Immature natural killer cell (primary cell): Measurements from ENCODE around the gene WRAP73. TPM values are rescaled to one million over a fixed set of nuclear protein-coding genes. Genes with fewer than 3 reads are reported as not detected.
"Not testable (repeated sequence)": the region's sequence is repeated elsewhere in the genome, so short reads cannot be mapped to it uniquely, and the experiment has no call there.

Experiments
- DNase-seq, 3 donors: peaks; one replicate each; pipeline ENCODE4 v3.0.0; 2022; ENCODE audit warnings: mixed read lengths in 1 of 3
- H3K27ac Mint-ChIP-seq, 6 donors: one replicate each; pipeline ENCODE4 v1.8.0; 2020; ENCODE audit warnings: mixed read lengths in 6 of 6, mild to moderate bottlenecking in 5 of 6, inconsistent platforms in 4 of 6, moderate library complexity in 3 of 6
- H3K27me3 Mint-ChIP-seq, 3 donors: one replicate each; pipeline ENCODE4 v1.8.0; 2020 to 2021; ENCODE audit warnings: low read depth in 3 of 3, mild to moderate bottlenecking in 3 of 3, mixed read lengths in 3 of 3, moderate library complexity in 3 of 3, inconsistent platforms in 1 of 3
- H3K36me3 Mint-ChIP-seq, 3 donors: one replicate each; pipeline ENCODE4 v1.8.0; 2020; ENCODE audit warnings: mixed read lengths in 3 of 3, inconsistent platforms in 2 of 3, mild to moderate bottlenecking in 2 of 3
- H3K4me1 Mint-ChIP-seq, 2 donors: one replicate each; pipeline ENCODE4 v1.8.0; 2020; ENCODE audit warnings: inconsistent platforms in 2 of 2, mild to moderate bottlenecking in 2 of 2, mixed read lengths in 2 of 2, moderate library complexity in 1 of 2
- H3K4me3 Mint-ChIP-seq, 5 donors: one replicate each; pipeline ENCODE4 v1.8.0; 2020; ENCODE audit warnings: mild to moderate bottlenecking in 5 of 5, mixed read lengths in 5 of 5, inconsistent platforms in 3 of 5, moderate library complexity in 3 of 5
- H3K9me3 Mint-ChIP-seq, 6 donors: one replicate each; pipeline ENCODE4 v1.8.0; 2020; ENCODE audit warnings: mild to moderate bottlenecking in 6 of 6, mixed read lengths in 6 of 6, inconsistent platforms in 4 of 6, moderate library complexity in 3 of 6
- polyA plus RNA-seq, 3 donors: library from polyadenylated mRNA; unstranded; fragments of 300-500 nt; fragmentation: Illumina TruSeq; gene quantifications; one replicate each; pipeline ENCODE4 v1.2.3, GENCODE V29; 2021

The WRAP73 gene
- polyA plus RNA-seq, 3 donors from 2014 or later = 19.9 to 26.8 (median 21.1) TPM

DNA sequence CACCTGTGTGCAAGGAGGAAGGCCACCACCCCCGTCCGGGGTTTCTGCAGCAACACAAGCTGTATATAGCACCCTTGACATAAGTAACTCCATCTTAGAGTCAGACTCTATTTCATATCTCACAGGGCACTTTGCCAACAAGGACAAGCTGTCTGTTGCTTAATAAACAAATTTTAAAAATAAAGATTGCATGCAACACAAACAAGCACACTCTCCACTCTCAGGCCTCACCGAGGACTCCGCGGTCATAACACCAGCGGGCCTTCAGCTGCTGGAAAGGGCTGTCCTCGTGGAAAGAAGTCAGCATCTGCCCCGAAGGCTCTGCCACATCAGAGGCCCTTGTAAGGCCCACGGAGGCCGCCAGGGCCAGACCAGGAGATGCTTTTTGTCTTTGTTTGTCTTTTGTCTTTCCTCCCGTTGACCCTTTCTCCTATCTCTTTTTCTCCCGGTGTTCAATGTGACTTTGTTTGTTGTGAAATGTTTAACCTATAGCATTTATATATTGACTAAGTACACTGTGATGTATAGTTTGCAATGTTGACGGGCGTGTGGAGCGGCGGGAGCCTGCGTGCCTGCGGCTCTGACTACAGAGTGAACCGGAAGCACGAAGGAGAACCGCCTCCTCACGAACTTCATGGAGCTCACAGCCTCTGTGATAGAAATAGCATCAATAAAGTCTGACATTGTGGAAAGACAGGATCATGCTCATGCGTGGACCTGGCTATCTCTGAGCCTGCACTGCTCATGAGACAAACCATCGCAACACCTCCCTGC, 62.7 kb downstream of the WRAP73 start:
- no peaks in the 10 kb centered on the region for H3K4me1 Mint-ChIP-seq
- H3K36me3 Mint-ChIP-seq = no peaks in the 10 kb centered on the region
- H3K27ac Mint-ChIP-seq = peak overlapping the region in 2 of 6 donors; percentile 24 to 31
- no peak overlapping the region for H3K4me3 Mint-ChIP-seq
- no peak for DNase-seq
- H3K27me3 Mint-ChIP-seq = no peaks in the 10 kb centered on the region
- no peaks in the 10 kb centered on the region for H3K9me3 Mint-ChIP-seq

DNA sequence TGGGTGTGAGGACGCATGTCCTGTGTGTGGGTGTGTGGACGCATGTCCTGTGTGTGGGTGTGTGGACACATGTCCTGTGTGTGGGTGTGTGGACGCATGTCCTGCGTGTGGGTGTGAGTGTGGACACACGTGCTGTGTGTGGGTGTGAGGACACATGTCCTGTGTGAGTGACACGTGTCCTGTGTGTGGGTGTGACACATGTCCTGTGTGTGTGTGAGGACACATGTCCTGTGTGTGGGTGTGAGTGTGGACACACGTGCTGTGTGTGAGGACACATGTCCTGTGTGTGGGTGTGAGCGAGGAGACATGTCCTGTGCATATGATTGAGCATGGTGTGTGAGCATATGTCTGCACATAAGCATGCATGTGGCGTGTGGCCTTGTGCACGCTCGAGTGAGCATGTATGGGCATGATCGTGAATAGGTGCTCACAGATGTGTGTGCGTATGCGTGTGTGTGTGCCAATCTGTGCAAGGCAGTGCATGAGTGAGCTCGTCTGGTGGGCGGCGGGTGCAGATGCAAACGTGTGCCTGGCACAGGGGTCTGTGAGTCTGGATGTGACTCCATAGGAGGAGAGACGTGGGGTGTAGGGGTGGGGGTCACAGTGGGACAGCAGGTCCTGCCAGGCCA, 63.8 kb downstream of the WRAP73 start:
- Mint-ChIP-seq H3K4me3 (no peak overlapping the region), H3K9me3 (no peaks in the 10 kb centered on the region)

DNA sequence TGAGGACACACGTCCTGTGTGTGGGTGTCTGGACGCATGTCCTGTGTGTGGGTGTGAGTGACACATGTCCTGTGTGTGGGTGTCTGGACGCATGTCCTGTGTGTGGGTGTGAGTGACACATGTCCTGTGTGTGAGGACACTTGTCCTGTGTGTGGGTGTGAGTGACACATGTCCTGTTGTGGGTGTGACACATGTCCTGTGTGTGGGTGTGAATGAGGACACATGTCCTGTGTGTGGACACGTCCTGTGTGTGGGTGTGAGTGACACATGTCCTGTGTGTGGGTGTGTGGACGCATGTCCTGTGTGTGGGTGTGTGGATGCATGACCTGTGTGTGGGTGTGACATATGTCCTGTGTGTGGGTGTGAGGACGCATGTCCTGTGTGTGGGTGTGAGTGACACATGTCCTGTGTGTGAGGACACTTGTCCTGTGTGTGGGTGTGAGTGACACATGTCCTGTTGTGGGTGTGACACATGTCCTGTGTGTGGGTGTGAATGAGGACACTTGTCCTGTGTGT, 64.5 kb downstream of the WRAP73 start:
- H3K27ac Mint-ChIP-seq, H3K36me3 Mint-ChIP-seq, H3K9me3 Mint-ChIP-seq, H3K4me1 Mint-ChIP-seq, H3K4me3 Mint-ChIP-seq, H3K27me3 Mint-ChIP-seq, DNase-seq: not testable (repeated sequence)

More for the DNA sequence above, 63.8 kb downstream of the WRAP73 start:
- Mint-ChIP-seq H3K27ac (no peak overlapping the region), H3K36me3 (no peaks in the 10 kb centered on the region), H3K27me3 (no peaks in the 10 kb centered on the region), H3K4me1 (no peaks in the 10 kb centered on the region)
- DNase-seq = no peak

DNA sequence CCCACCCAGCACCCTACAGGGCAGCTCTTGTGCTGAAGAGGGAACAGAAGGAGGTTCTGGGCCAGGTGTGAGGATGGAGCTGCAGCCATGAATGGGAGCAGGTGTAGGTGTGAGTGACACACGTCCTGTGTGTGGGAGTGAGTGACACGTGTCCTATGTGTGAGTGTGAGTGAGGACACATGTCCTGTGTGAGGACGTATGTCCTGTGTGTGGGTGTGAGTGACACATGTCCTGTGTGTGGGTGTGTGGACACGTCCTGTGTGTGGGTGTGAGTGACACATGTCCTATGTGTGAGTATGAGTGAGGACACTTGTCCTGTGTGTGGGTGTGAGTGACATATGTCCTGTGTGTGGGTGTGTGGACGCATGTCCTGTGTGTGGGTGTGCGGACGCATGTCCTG, 65.0 kb downstream of the WRAP73 start:
- no peaks in the 10 kb centered on the region for H3K9me3 Mint-ChIP-seq
- no peaks in the 10 kb centered on the region for H3K27me3 Mint-ChIP-seq
- no peak overlapping the region for H3K27ac Mint-ChIP-seq
- no peak overlapping the region for H3K4me3 Mint-ChIP-seq
- no peak for DNase-seq
- H3K4me1 Mint-ChIP-seq = no peaks in the 10 kb centered on the region
- H3K36me3 Mint-ChIP-seq = no peaks in the 10 kb centered on the region

DNA sequence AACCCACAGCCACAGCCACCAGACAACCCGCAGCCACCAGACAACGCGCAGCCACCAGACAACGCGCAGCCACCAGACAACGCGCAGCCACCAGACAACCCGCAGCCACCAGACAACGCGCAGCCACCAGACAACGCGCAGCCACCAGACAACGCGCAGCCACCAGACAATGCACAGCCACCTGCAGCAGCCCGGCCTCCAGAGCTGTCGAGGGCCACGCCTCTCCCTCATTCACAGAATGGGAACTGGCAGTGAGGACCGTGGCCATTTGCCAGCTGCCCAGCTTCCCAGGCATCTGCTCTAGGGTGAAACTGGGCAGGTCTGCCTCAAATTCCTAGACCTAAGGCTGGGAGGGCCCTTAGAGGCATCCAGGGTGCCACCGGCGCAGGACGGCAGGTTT, 66.2 kb downstream of the WRAP73 start:
- H3K4me3 Mint-ChIP-seq, H3K9me3 Mint-ChIP-seq, H3K36me3 Mint-ChIP-seq, H3K27me3 Mint-ChIP-seq, DNase-seq, H3K27ac Mint-ChIP-seq, H3K4me1 Mint-ChIP-seq: not testable (repeated sequence)

DNA sequence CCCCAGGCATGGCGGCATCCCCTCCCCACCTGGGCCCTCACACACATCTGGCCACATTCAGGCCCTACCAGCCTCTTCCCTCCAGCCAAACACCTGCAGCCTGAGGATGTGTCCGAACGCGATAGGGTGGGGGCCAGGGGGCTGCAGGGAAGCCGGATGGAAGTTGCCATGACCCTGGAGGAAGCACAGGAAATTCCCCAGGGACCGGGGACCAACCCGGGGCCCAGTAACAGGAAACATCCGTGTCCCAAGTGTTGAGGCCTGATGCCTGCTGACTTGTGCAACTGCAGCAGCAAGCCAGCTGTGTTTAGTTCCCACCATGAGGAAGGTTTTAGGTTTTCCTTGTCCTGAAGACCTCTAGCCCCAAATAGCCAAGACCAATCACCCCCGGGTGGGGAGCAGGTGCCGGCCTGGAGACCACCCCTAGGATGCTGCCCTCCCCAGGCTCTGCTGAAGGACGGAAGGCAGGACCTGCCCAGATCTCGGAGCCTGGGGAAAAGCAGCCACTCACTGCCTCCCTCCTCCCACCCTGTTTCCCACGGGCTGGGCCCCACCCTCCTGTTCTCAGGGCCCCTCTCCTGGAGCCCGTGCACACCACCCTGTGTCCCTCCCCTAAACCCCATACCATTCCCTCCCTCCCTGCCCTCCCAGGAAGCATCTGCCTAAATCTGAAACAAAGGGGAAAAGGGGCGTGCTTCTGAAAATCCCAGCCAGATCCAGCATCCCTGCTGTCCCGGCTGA, 68.4 kb downstream of the WRAP73 start:
- Mint-ChIP-seq H3K36me3 (no peaks in the 10 kb centered on the region), H3K27me3 (no peaks in the 10 kb centered on the region), H3K9me3 (no peaks in the 10 kb centered on the region), H3K4me3 (no peak overlapping the region), H3K27ac (no peak overlapping the region), H3K4me1 (no peaks in the 10 kb centered on the region)
- no peak for DNase-seq

Other genes starting within 250 kb of the WRAP73 start
- not detected for gene ARHGEF16, start 195.4 kb downstream of the WRAP73 start, polyA plus RNA-seq
- under 1 TPM in 1 of 3 donors, not detected in 2; 0.08 TPM for gene MEGF6, start 38.6 kb downstream of the WRAP73 start, polyA plus RNA-seq
- gene TPRG1L, start 25.1 kb downstream of the WRAP73 start, polyA plus RNA-seq = 10 to 100 TPM; 36.2 to 43.4 (median 40.3) TPM
- gene TP73, start 2.4 kb upstream of the WRAP73 start, polyA plus RNA-seq = not detected
- gene CCDC27, start 102.3 kb upstream of the WRAP73 start, polyA plus RNA-seq = not detected
- gene SMIM1, start 122.6 kb upstream of the WRAP73 start, polyA plus RNA-seq = under 1 TPM in 1 of 3 donors, not detected in 2; 0.96 TPM
- gene LRRC47, start 146.4 kb upstream of the WRAP73 start, polyA plus RNA-seq = 10 to 100 TPM; 19.3 to 28.3 (median 27.7) TPM
- gene CEP104, start 207.1 kb upstream of the WRAP73 start, polyA plus RNA-seq = 10 to 100 TPM in 2 of 3 donors, 1 to 10 TPM in 1; 2.5 to 32.7 (median 18.2) TPM
- 10 to 100 TPM in 2 of 3 donors, 1 to 10 TPM in 1; 8.3 to 25.6 (median 11.9) TPM for gene DFFB, start 207.4 kb upstream of the WRAP73 start, polyA plus RNA-seq